A549 treated with GW870086 at 1 μM for 4 hours (cell line): ENCODE data around the gene LMOD1. TPM values are rescaled to one million over a fixed set of nuclear protein-coding genes. Genes with fewer than 3 reads are reported as not detected.

Experiments used
- total RNA-seq: library from RNA; stranded (reverse); fragments of 200-300 nt; extraction: Qiagen RNA extraction; gene quantifications from 5 replicates; pipeline ENCODE4 v1.2.3, GENCODE V29; 2022; ENCODE audit warnings: low read depth

LMOD1 gene
- not detected in 5 replicates for total RNA-seq

DNA sequence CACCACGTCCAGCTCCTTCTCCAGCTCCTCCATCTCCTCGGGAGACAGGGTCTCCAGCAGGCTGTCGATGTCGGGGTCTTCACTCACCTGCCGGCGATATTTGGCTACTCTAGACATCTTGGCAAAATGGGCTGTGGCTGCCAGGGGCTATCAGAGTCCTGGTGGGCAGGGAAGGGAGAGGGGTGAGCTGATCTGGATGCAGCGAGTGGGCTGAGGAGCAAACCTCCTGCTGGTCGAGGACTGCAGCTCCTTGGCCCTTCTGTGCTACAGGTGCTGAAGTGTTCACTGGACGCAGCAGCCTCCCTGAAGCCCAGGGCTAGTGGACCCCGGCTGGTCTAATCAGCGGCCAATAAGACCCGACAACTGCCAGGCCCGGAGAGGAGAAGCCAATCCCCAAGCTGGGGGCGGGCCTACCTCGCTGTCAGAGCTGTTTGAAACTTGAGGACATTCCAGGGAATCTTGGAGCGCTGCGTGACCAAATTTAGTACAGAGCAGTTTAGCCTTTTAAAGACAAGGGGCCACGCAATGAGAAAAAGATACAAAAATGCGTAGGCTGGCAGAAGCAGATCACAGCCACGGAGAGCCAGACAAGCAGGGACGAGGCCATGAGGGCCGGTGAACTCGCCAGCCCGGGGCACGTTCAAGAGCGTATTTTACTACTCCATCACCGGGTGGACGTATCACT, at the start of gene LMOD1:
LMOD1 (minus strand) TSS at position 325 of the 685 bp plus-strand sequence; CDS start at position 117, 208 bp downstream.

DNA sequence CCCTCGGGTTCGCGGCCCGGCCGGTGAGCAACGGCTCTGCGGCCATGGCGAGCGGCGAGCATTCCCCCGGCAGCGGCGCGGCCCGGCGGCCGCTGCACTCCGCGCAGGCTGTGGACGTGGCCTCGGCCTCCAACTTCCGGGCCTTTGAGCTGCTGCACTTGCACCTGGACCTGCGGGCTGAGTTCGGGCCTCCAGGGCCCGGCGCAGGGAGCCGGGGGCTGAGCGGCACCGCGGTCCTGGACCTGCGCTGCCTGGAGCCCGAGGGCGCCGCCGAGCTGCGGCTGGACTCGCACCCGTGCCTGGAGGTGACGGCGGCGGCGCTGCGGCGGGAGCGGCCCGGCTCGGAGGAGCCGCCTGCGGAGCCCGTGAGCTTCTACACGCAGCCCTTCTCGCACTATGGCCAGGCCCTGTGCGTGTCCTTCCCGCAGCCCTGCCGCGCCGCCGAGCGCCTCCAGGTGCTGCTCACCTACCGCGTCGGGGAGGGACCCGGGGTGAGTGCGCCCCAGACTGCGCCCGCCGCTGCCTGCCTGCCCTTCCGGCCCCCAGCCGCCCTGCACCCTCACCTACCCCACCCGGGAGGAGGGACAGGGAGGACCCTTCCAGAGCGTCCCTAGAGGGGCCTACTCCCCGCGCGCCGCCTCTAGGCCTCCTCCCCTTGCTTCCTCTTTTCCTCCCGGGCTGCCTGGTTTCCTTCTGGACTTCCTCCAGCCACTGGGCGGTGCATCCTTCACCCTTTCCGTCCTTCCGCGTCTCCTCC, 36.5 kb upstream of the LMOD1 start, which contains the start of gene RNPEP:
RNPEP (plus strand) TSS at position 26 of the 757 bp plus-strand sequence; CDS start at position 45, 19 bp downstream.

DNA sequence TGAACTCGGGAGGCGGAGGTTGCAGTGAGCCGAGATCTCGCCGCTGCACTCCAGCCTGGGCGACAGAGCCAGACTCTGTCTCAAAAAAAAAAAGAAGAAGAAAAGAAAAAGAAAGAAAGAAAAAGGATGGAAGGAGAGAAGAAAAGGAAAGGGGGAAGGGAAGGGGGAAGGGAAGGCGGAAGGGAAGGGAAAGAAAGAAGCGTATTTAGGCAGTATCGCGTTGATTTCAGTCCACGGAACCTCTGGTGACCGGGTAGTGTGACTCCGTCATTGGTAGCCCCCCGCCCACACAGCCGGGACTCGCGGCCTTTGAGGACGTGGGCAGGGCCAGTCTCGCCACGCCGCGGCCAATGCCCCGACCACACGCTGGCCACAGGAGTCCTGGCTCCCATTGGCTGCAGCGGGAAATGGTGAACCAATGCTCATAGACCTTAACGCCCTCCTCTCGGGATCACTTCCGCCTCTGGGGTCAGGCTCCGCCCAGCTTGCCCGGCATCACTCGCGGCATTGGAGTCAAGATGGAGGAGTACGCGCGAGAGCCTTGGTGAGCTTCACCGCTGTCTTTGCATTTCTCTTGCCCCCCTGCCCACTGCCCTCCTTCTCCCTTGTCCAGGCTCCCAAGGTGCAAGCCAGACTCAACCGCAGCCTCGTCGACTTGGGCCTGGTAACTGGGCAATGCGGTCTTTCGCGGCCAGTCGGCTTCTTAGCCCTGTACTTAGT, 8.8 kb upstream of the LMOD1 start, which contains the start of gene TIMM17A:
TIMM17A (plus strand) TSS at position 495 of the 720 bp plus-strand sequence; CDS start at position 519, 24 bp downstream.

DNA sequence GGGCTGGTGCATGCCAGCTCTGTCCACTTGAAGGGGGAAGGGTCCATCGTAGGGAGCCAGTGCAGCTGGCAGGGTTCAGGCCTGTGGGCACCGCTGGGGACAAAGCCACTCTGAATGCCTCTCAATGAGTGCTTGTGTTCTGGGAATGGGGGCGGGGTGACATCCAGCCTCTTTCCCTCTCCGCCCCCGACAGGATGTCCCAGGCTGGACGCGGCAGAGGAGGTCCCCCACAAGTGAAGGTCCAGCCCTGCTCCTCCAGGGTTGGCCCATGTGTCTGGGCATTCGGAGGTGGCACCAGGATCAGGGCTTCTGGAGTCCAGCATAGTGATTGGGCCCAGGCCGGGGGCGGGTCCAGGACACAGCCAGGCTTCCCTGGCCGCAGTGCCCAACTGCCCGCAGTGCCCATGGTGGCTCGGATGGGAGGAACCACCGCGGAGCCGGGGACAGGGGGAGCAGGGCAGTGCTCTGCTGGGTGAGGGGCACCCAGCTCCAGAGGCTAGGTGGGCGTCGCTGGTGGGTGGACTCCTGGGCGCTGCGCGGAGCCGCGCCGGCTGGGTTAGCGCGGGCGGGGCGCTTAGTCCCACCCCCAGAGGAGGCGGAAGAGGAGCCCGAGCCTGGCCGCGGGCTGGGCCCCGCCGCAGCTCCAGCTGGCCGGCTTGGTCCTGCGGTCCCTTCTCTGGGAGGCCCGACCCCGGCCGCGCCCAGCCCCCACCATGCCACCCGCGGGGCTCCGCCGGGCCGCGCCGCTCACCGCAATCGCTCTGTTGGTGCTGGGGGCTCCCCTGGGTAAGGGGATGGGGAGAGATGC, 57.9 kb downstream of the LMOD1 start, which contains the start of gene SHISA4:
SHISA4 (plus strand) TSS at position 617 of the 808 bp plus-strand sequence; CDS start at position 714, 97 bp downstream.

Other genes with a start within 250 kb of the LMOD1 start
- 23.5 to 46.0 TPM (median 41.6 TPM) in 5 replicates for gene IPO9, start 117.4 kb downstream of the LMOD1 start, total RNA-seq
- gene SHISA4, start 57.6 kb downstream of the LMOD1 start, total RNA-seq = 12.1 to 18.3 TPM (median 16.2 TPM) in 5 replicates
- 96.8 to 122 TPM (median 103 TPM) in 5 replicates for gene TIMM17A, start 9.0 kb upstream of the LMOD1 start, total RNA-seq
- 78.8 to 89.9 TPM (median 86.4 TPM) in 5 replicates for gene RNPEP, start 36.1 kb upstream of the LMOD1 start, total RNA-seq
- gene ELF3, start 64.0 kb upstream of the LMOD1 start, total RNA-seq = 182 to 260 TPM (median 231 TPM) in 5 replicates
- gene GPR37L1, start 176.4 kb upstream of the LMOD1 start, total RNA-seq = 0.15 to 0.21 TPM (median 0.16 TPM) in 5 replicates
- 44.0 to 54.7 TPM (median 48.4 TPM) in 5 replicates for gene ARL8A, start 198.2 kb upstream of the LMOD1 start, total RNA-seq
- gene PTPN7, start 214.1 kb upstream of the LMOD1 start, total RNA-seq = not detected in 5 replicates
- 0.31 to 0.79 TPM (median 0.55 TPM) in 5 replicates for gene LGR6, start 247.3 kb upstream of the LMOD1 start, total RNA-seq